C4-2B (cell line): ENCODE results near the gene ZNF799.
"Not testable (repeated sequence)": the region's sequence is repeated elsewhere in the genome, so short reads cannot be mapped to it uniquely, and the experiment has no call there.

Source experiments
- ZFX ChIP-seq: fragments of 450-650 bp; IDR thresholded peaks from 2 replicates; pipeline ENCODE4 v1.6.1; 2017
- TF ChIP-seq, protein P1 (sequence below): fragments of 450-650 bp; conservative IDR thresholded peaks from 2 replicates; pipeline ENCODE4 v1.5.1; 2017; ENCODE audit warnings: mild to moderate bottlenecking

DNA sequence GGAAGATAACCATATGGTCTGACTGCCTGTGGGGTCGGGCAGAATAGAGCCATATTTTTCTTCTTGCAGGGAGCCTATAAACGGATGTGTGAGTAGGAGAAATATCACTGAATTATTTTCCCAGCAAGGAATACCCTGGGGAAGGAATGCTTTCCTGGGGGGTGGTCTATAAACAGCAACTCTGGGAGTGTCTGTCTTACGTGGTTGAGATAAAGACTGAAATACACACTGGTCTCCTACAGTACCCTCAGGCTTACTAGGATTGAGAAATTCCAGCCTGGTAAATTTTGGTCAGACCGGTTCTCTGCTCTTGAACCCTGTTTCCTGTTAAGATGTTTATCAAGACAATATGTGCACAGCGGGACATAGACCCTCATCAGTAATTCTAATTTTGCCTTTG lies 16.2 kb upstream of the ZNF799 start:
- TF ChIP-seq, protein P1, sequence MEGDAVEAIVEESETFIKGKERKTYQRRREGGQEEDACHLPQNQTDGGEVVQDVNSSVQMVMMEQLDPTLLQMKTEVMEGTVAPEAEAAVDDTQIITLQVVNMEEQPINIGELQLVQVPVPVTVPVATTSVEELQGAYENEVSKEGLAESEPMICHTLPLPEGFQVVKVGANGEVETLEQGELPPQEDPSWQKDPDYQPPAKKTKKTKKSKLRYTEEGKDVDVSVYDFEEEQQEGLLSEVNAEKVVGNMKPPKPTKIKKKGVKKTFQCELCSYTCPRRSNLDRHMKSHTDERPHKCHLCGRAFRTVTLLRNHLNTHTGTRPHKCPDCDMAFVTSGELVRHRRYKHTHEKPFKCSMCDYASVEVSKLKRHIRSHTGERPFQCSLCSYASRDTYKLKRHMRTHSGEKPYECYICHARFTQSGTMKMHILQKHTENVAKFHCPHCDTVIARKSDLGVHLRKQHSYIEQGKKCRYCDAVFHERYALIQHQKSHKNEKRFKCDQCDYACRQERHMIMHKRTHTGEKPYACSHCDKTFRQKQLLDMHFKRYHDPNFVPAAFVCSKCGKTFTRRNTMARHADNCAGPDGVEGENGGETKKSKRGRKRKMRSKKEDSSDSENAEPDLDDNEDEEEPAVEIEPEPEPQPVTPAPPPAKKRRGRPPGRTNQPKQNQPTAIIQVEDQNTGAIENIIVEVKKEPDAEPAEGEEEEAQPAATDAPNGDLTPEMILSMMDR: not testable (repeated sequence)
- not testable (repeated sequence) for TF ChIP-seq ZFX
